RWPE1 (cell line): ENCODE data around the gene FAM240A.

ENCODE experiments used
- CTCF ChIA-PET: fragments of 350-600 bp; sonication (Branson Sonifier 250); formaldehyde crosslinking; extraction: SDS; loops from one replicate; lab custom pipeline; 2021; lab: Yijun Ruan, JAX
- POLR2A ChIA-PET: fragments of 400-600 bp; formaldehyde crosslinking; extraction: SDS; loops from one replicate; lab custom pipeline; 2020; ENCODE audit warnings: antibody characterized with exemption; ENCODE audit not compliant: low non-redundant PET; lab: Yijun Ruan, JAX
- DNase-seq: peaks from one replicate; pipeline ENCODE4 v3.0.0; 2012; ENCODE audit warnings: low spot score
- H3K27ac ChIP-seq: fragments of 450-650 bp; 2 replicates; pipeline ENCODE4 v1.5.1; 2017
- TF ChIP-seq, protein P1 (sequence below): fragments of 450-650 bp; conservative IDR thresholded peaks from 2 replicates; pipeline ENCODE4 v1.5.1; 2017; ENCODE audit warnings: low read depth, mild to moderate bottlenecking

Gene FAM240A

GRCh38 chr3:46578973-46579755 is 33.2 kb upstream of the FAM240A start:
- TF ChIP-seq, protein P1, sequence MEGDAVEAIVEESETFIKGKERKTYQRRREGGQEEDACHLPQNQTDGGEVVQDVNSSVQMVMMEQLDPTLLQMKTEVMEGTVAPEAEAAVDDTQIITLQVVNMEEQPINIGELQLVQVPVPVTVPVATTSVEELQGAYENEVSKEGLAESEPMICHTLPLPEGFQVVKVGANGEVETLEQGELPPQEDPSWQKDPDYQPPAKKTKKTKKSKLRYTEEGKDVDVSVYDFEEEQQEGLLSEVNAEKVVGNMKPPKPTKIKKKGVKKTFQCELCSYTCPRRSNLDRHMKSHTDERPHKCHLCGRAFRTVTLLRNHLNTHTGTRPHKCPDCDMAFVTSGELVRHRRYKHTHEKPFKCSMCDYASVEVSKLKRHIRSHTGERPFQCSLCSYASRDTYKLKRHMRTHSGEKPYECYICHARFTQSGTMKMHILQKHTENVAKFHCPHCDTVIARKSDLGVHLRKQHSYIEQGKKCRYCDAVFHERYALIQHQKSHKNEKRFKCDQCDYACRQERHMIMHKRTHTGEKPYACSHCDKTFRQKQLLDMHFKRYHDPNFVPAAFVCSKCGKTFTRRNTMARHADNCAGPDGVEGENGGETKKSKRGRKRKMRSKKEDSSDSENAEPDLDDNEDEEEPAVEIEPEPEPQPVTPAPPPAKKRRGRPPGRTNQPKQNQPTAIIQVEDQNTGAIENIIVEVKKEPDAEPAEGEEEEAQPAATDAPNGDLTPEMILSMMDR, result no peak
- no peak for DNase-seq
- no peak overlapping the region for H3K27ac ChIP-seq
- CTCF ChIA-PET, result no interaction called here
- POLR2A ChIA-PET, result no interaction called here

GRCh38 chr3:46579756-46580286 is 32.5 kb upstream of the FAM240A start:
- no peak overlapping the region for H3K27ac ChIP-seq
- POLR2A ChIA-PET, result no interaction called here
- TF ChIP-seq, protein P1, result no peak
- CTCF ChIA-PET, result no interaction called here
- DNase-seq, result no peak

- POLR2A ChIA-PET, result no interaction called here
These were observed 31.6 kb upstream of the FAM240A start for GRCh38 chr3:46580675-46581074.

GRCh38 chr3:46584598-46585467 is 27.5 kb upstream of the FAM240A start:
- DNase-seq, result no peak
- ChIA-PET CTCF (interaction anchor here (1.0 kb wide), 1 partner anchor 12 kb away, joined by 3 read pairs; no protein-coding TSS in a partner anchor), POLR2A (no interaction called here)
- H3K27ac ChIP-seq, result no peak overlapping the region
- TF ChIP-seq, protein P1, result no peak

More at GRCh38 chr3:46580675-46581074, 31.6 kb upstream of the FAM240A start:
- CTCF ChIA-PET, result no interaction called here
- TF ChIP-seq, protein P1, result no peak
- no peak for DNase-seq
- H3K27ac ChIP-seq, result no peak overlapping the region

DNA sequence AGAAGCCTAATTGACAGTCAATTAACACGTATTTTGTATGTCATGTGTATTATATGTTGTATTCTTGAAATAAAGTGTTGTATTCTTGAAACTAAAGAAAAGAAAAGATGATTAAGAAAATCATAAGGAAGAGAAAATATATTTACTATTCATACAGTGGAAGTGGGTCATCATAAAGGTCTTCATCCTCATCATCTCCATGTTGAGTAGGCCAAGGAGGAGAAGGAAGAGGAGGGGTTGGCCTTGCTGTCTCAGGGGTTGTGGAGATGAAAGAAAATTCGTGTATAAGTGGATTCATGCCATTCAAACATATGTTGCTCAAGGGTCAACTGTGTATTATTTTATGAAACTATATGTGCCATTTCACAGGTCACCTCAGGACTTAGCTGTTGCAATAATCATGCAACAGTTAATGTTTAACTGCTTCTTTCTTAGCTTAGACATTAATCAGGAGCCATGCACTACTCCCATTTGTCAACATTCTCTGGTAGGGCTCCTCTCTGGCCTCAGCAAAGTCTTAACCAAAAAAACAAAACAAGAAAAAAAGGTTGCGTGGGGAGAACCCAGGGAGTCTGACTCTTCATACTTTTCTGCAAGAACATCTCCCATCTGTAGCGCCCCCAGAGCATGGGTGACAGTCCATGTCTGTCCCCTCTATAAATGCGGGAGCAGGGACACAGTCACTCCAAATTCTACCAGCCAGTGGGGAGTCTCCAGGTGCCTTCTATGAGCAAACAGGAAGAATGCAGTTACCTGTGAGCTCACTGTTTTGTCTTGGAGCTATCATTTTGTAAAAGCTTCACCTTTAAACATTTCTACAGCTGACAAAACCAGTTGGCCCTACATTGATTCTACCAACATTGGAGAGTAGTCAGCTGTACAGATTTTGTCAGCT is 26.3 kb upstream of the FAM240A start:
- no peak overlapping the region for H3K27ac ChIP-seq
- TF ChIP-seq, protein P1, result no peak
- POLR2A ChIA-PET, result no interaction called here
- CTCF ChIA-PET, result no interaction called here
- DNase-seq, result no peak
